Tibial nerve (tissue), 4 donors: ENCODE results near the gene LHX1. TPM values are rescaled to one million over a fixed set of nuclear protein-coding genes. Genes with fewer than 3 reads are reported as not detected.
A peak's percentile ranks its signal among the peaks of the same experiment; 100 is the strongest.

Experiments used
- DNase-seq, 2 donors: peaks; one replicate each; pipeline ENCODE4 v3.0.0-alpha.2; 2019; ENCODE audit warnings: low spot score in 2 of 2
- H3K27ac ChIP-seq, 4 donors: fragments of 200-600 bp; sonication (generic) in 3 of 4; one replicate each; pipeline ENCODE4 v1.5.1; 2017 to 2019; ENCODE audit warnings: mild to moderate bottlenecking in 1 of 4
- H3K27me3 ChIP-seq, 2 donors: fragments of 200-600 bp; sonication (generic) in 1 of 2; one replicate each; pipeline versions ENCODE4 v1.5.1 to v1.6.0; 2017 to 2019
- H3K36me3 ChIP-seq, 3 donors: fragments of 200-600 bp; sonication (generic); one replicate each; pipeline ENCODE4 v1.5.1; 2018 to 2019
- H3K4me1 ChIP-seq, 4 donors: fragments of 200-600 bp; sonication (generic) in 3 of 4; one replicate each; pipeline ENCODE4 v1.5.1; 2017 to 2019
- H3K4me3 ChIP-seq, 4 donors: fragments of 200-600 bp; sonication (generic) in 3 of 4; one replicate each; pipeline ENCODE4 v1.5.1; 2017 to 2019; ENCODE audit warnings: mild to moderate bottlenecking in 1 of 4, moderate library complexity in 1 of 4
- H3K9me3 ChIP-seq, 4 donors: fragments of 200-600 bp; sonication (generic) in 3 of 4; one replicate each; pipeline ENCODE4 v1.5.1; 2017 to 2019
- CTCF ChIP-seq, 5 experiments: fragments of 200-600 bp in 3 of 5; fragments of 450-650 bp in 2 of 5; sonication (generic) in 3 of 5; IDR thresholded peaks; one replicate each; pipeline ENCODE4 v1.5.1; 2016 to 2019; ENCODE audit warnings: antibody characterized with exemption in 5 of 5, mild to moderate bottlenecking in 3 of 5, moderate library complexity in 2 of 5
- EP300 ChIP-seq, 2 donors: sonication (generic); formaldehyde crosslinking; IDR thresholded peaks; one replicate each; pipeline ENCODE4 v1.6.1; 2017; ENCODE audit warnings: antibody characterized with exemption in 2 of 2, mild to moderate bottlenecking in 1 of 2
- POLR2A ChIP-seq, 2 donors: fragments of 450-650 bp; IDR thresholded peaks; one replicate each; pipeline ENCODE4 v1.6.1; 2017; ENCODE audit warnings: antibody characterized with exemption in 2 of 2, mild to moderate bottlenecking in 2 of 2, moderate library complexity in 2 of 2
- WGBS, 2 donors: methylation state at CpG; one replicate each; pipeline ENCODE4 v1.1.5; 2018; 5-methylcytosine and 5-hydroxymethylcytosine counted together
- total RNA-seq, 4 donors: library from RNA; depleted of rRNA; stranded (reverse); fragments of >200 nt; gene quantifications; one replicate each; pipeline ENCODE4 v1.1.0, GENCODE V29; 2016

LHX1 gene
- total RNA-seq, 4 donors from 2014 or later = not detected

- H3K4me1 ChIP-seq = peaks cover 0 to 38% (median 26%) of the 10 kb centered on the region in 4 donors
- DNase-seq = no peak
- no peak overlapping the region for H3K27ac ChIP-seq
- H3K4me3 ChIP-seq = no peak overlapping the region
- H3K36me3 ChIP-seq = no peaks in the 10 kb centered on the region
- no peaks in the 10 kb centered on the region for H3K9me3 ChIP-seq
- peaks cover 5 to 97% of the 10 kb centered on the region in 2 donors for H3K27me3 ChIP-seq
- TF ChIP-seq CTCF (IDR thresholded peaks at IDR 0.05) = no peak
- TF ChIP-seq EP300 (IDR thresholded peaks at IDR 0.05) = no peak
- TF ChIP-seq POLR2A (IDR thresholded peaks at IDR 0.05) = no peak
- 15 to 32% methylated on average over 16 of the region's 16 CpGs for WGBS, 2 donors
Observed at GRCh38 chr17:36929851-36930582, 7.3 kb upstream of the LHX1 start.

DNA sequence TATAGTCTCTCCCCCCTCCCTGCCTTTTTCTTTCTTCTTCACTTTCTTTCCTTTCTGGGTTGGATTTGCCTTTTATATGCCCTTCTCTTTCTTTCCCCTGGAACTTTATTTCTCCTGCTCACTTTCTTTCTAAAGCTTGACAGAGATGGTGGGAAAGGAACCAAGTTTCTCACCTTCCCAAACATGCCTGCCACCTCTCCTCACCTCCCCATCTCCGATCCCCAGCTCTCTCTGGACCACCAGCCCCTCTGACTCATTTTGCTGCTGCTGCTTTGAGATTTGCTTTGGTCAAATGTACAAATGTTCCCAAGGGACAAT lies 6.7 kb upstream of the LHX1 start:
- Histone ChIP-seq H3K4me3 (no peak overlapping the region), H3K27ac (no peak overlapping the region), H3K4me1 (peaks cover 0 to 43% (median 29%) of the 10 kb centered on the region in 4 donors), H3K9me3 (no peaks in the 10 kb centered on the region), H3K27me3 (peaks cover 5 to 97% of the 10 kb centered on the region in 2 donors), H3K36me3 (no peaks in the 10 kb centered on the region)
- DNase-seq = no peak
- WGBS, 2 donors = 40 to 61% methylated on average over 1 of the region's 1 CpG
- TF ChIP-seq EP300 (IDR thresholded peaks at IDR 0.05) = no peak
- TF ChIP-seq CTCF (IDR thresholded peaks at IDR 0.05) = no peak
- no peak for TF ChIP-seq POLR2A (IDR thresholded peaks at IDR 0.05)

DNA sequence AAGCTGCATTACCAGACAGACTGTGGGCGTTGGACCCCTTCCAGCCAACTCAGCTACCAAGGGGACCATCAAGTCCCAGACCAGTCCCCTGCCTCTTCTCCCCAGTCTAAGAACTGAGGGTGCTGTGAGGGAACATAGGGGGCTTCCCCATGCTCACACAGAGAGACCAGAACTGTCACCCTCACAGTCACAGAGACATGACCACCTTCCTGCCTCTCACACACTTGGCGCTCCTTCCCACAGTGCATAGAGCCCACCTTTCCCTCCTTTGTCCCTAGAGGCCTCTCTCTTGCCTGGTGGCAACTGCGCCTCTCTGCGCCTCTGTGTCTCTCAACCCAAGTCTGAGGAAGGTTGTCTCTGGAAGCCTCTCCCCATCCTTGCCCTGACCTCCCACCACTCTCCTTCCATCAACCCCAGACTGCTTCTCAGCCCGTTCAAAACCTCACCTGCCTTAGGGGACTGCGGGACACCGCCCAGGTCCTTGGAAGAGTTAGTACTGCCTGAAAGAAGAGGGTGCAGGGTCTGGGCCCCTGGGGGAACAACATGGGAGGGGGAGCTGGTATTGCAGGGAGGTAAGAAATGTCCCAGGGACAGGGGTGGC lies 6.1 kb upstream of the LHX1 start:
- H3K27ac ChIP-seq = no peak overlapping the region
- peaks cover 0 to 50% (median 36%) of the 10 kb centered on the region in 4 donors for H3K4me1 ChIP-seq
- H3K36me3 ChIP-seq = no peaks in the 10 kb centered on the region
- no peaks in the 10 kb centered on the region for H3K9me3 ChIP-seq
- no peak for DNase-seq
- no peak overlapping the region for H3K4me3 ChIP-seq
- TF ChIP-seq CTCF (IDR thresholded peaks at IDR 0.05) (no peak), EP300 (IDR thresholded peaks at IDR 0.05) (no peak), POLR2A (IDR thresholded peaks at IDR 0.05) (no peak)
- 30% methylated on average over 7 of the region's 7 CpGs for WGBS, 2 donors
- H3K27me3 ChIP-seq = peaks cover 5 to 100% of the 10 kb centered on the region in 2 donors

- DNase-seq = no peak
- TF ChIP-seq EP300 (IDR thresholded peaks at IDR 0.05) = no peak
- TF ChIP-seq POLR2A (IDR thresholded peaks at IDR 0.05) = no peak
- peaks cover 0 to 56% (median 42%) of the 10 kb centered on the region in 4 donors for H3K4me1 ChIP-seq
- H3K4me3 ChIP-seq = peak overlapping the region in 1 of 4 donors; percentile 10
- H3K9me3 ChIP-seq = no peaks in the 10 kb centered on the region
- H3K36me3 ChIP-seq = no peaks in the 10 kb centered on the region
- no peak overlapping the region for H3K27ac ChIP-seq
- H3K27me3 ChIP-seq = peaks cover 5 to 100% of the 10 kb centered on the region in 2 donors
- 2 to 3% methylated on average over 30 of the region's 30 CpGs for WGBS, 2 donors
Observed at GRCh38 chr17:36931697-36932382, 5.4 kb upstream of the LHX1 start.

DNA sequence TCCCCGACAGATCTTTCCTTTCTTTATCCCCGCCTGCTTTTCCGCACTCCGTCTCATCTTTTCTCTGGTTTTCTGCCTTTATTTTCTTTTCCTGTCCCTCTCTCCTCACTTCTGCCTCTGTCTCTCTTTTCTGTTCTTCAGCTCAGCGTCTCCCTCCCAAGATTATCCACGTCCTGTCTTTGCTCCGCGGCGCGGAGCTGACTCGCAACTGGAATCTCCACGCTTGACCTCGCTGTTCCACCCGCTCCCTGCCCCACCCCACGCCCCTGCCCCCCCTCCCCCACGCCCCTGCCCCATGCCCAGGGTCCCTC lies 4.9 kb upstream of the LHX1 start:
- TF ChIP-seq CTCF (IDR thresholded peaks at IDR 0.05) = no peak
- TF ChIP-seq POLR2A (IDR thresholded peaks at IDR 0.05) = no peak
- no peak for TF ChIP-seq EP300 (IDR thresholded peaks at IDR 0.05)
- WGBS, 2 donors = 1 to 3% methylated on average over 16 of the region's 16 CpGs
- Histone ChIP-seq H3K36me3 (no peaks in the 10 kb centered on the region), H3K27ac (no peak overlapping the region), H3K4me1 (peaks cover 0 to 61% (median 47%) of the 10 kb centered on the region in 4 donors), H3K9me3 (no peaks in the 10 kb centered on the region), H3K4me3 (peak overlapping the region in 1 of 4 donors; percentile 10), H3K27me3 (peaks cover 5 to 100% of the 10 kb centered on the region in 2 donors)
- no peak for DNase-seq
